Heart right ventricle (tissue), 16 donors: ENCODE measurements around the gene CCDC88A. TPM values are rescaled to one million over a fixed set of nuclear protein-coding genes. Genes with fewer than 3 reads are reported as not detected.
"Not testable (repeated sequence)": the region's sequence is repeated elsewhere in the genome, so short reads cannot be mapped to it uniquely, and the experiment has no call there.

ENCODE experiments used
- ATAC-seq, 8 donors: fragments of 200-7000 bp; cut with Tn5 transposase; one replicate each; pipeline ENCODE4 v1.9.1; 2020; ENCODE audit warnings: mild to moderate bottlenecking in 8 of 8, moderate library complexity in 8 of 8, moderate number of reproducible peaks in 1 of 8
- DNase-seq, 2 donors: peaks; one replicate each; pipeline ENCODE4 v3.0.0-alpha.2; 2020
- H3K27ac ChIP-seq, 10 donors: fragments of 200-600 bp; sonication (generic) in 2 of 10; one replicate each; pipeline versions ENCODE4 v1.5.0 to v1.8.0; 2020 to 2022; ENCODE audit warnings: mild to moderate bottlenecking in 3 of 10
- H3K27me3 ChIP-seq, 7 donors: fragments of 200-600 bp; one replicate each; pipeline ENCODE4 v1.8.0; 2021 to 2022; ENCODE audit warnings: mild to moderate bottlenecking in 2 of 7
- H3K36me3 ChIP-seq, 9 donors: fragments of 200-600 bp; sonication (generic) in 1 of 9; one replicate each; pipeline versions ENCODE4 v1.5.0 to v1.8.0; 2020 to 2022; ENCODE audit warnings: mild to moderate bottlenecking in 2 of 9
- H3K4me1 ChIP-seq, 9 donors: fragments of 200-600 bp; sonication (generic) in 1 of 9; one replicate each; pipeline versions ENCODE4 v1.5.0 to v1.8.0; 2020 to 2022; ENCODE audit warnings: mild to moderate bottlenecking in 4 of 9
- H3K4me3 ChIP-seq, 10 donors: fragments of 200-600 bp; sonication (generic) in 2 of 10; one replicate each; pipeline versions ENCODE4 v1.5.0 to v1.8.0; 2020 to 2022; ENCODE audit warnings: mild to moderate bottlenecking in 7 of 10, moderate library complexity in 2 of 10
- H3K9me3 ChIP-seq, 11 donors: fragments of 200-600 bp in 10 of 11; sonication (generic) in 2 of 11; one replicate each; pipeline versions ENCODE4 v1.5.0 to v1.8.0; 2013 to 2022; ENCODE audit warnings: mild to moderate bottlenecking in 2 of 11, control low read depth in 1 of 11, moderate library complexity in 1 of 11
- WGBS, 2 donors: extraction: QIAGEN DNeasy Blood & Tissue Kit; methylation state at CpG; one replicate each; pipeline ENCODE4 v1.1.7; 2013; ENCODE audit warnings: inconsistent platforms in 1 of 2; 5-methylcytosine and 5-hydroxymethylcytosine counted together
- intact Hi-C, 10 donors: fragments of 100-400 bp; cut with DNase I; formaldehyde crosslinking; loops; one replicate each; pipeline versions ENCODE4 v1.11.1 to v1.14.2; 2022
- polyA plus RNA-seq, 2 donors: library from polyadenylated mRNA; stranded (reverse); fragments of 200-250 nt; gene quantifications; one replicate each; pipeline ENCODE4 v1.2.3, GENCODE V29; 2013
- total RNA-seq, 10 donors: library from RNA; stranded (reverse); fragmentation: NEBNext Ultra II Directional in 3 of 10; extraction: Animal tissue kit (Norgen Biotek cat#: 25700) in 3 of 10; gene quantifications; one replicate each; pipeline versions ENCODE4 v1.2.1 to v1.2.4, GENCODE V29; 2021 to 2023
- TF ChIP-seq, protein P1 (sequence below), 9 donors: fragments of 200-600 bp; sonication (generic) in 2 of 9; IDR thresholded peaks; one replicate each; pipeline versions ENCODE4 v1.5.0 to v1.8.0; 2021 to 2022; ENCODE audit warnings: antibody characterized with exemption in 9 of 9, mild to moderate bottlenecking in 5 of 9, moderate library complexity in 1 of 9
- donor health status: Arrhythmogenic right ventricular cardiomyopathy.
- donor health status: ischemic (EF 13 %, LVEDD 7.1; RV severe dilation, severe dysfunction).
- donor health status: healthy with polysubstance abuse.
- donor health status: DM: no; HTN: yes; CAD: no.
- donor health status: DM: no; HTN: no; CAD: no.
- donor health status: ischemic (EF 25% LVEDD 6.9; RV normal size, moderate dysfunction).
- donor health status: ischemic (EF 25% LVEDD 5.7; RV mildly dilated, moderate dysfunction).
- donor health status: healthy.
- donor health status: DM: yes; HTN: yes; CAD: no.
- donor health status: Ischemic cardiomyopathy.
- donor health status: ischemic (EF 35%, LVEDD 5.7; RV mildly dilated, moderate dysfunction).
- donor health status: nonischemic (EF 11% LVEDD 7.7; RV severe dilation, severe dysfunction).
- donor health status: DM: yes; HTN: yes; CAD: no.
- donor health status: PGD.
- donor health status: ischemic (EF 29% LVEDD 5.4; RV normal size, mild dysfunction).
- donor health status: nonischemic (EF 23%, LVEDD 6.1; RV moderate dilation, normal function).

CCDC88A gene
- total and polyA plus RNA-seq, 12 donors = 7.8 to 45.4 (median 22.6) TPM

DNA sequence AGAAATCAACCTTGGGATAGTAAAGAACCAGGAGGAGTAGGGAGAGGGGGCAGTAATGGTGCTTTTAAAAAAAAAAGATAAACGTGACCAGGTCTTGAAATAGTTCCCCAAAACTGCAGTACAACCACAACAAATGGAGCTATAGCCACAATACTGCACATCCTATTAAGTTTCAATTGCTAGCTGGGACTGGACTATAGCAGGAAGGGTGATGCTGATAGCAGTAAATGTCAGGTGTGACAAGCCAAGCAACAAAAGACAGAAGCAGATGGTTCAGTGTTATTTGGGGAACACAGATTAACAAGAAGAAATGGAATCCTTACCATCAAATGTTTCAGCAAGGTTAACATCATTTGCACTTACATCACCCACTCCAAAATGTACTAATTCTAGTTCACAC is 177.0 kb downstream of the CCDC88A start:
- ATAC-seq = peak in 1 of 8 donors; percentile 61
- H3K36me3 ChIP-seq = peaks cover 0 to 100% (median 57%) of the 10 kb centered on the region in 9 donors
- WGBS, 2 donors = 48 to 70% methylated on average over 1 of the region's 1 CpG

GRCh38 chr2:55241582-55241981 is 178.1 kb downstream of the CCDC88A start:
- H3K4me3 ChIP-seq, ATAC-seq, H3K9me3 ChIP-seq, intact Hi-C loops, DNase-seq, H3K27ac ChIP-seq, H3K27me3 ChIP-seq, H3K4me1 ChIP-seq: not testable (repeated sequence)
- WGBS, 2 donors = 90 to 94% methylated on average over 8 of the region's 8 CpGs
- peaks cover 0 to 100% (median 58%) of the 10 kb centered on the region in 9 donors for H3K36me3 ChIP-seq

More for the DNA sequence above, 177.0 kb downstream of the CCDC88A start:
- H3K9me3 ChIP-seq = no peaks in the 10 kb centered on the region
- H3K4me1 ChIP-seq = peaks cover 0 to 6% (median 0%) of the 10 kb centered on the region in 9 donors
- H3K4me3 ChIP-seq = no peak overlapping the region
- TF ChIP-seq, protein P1, sequence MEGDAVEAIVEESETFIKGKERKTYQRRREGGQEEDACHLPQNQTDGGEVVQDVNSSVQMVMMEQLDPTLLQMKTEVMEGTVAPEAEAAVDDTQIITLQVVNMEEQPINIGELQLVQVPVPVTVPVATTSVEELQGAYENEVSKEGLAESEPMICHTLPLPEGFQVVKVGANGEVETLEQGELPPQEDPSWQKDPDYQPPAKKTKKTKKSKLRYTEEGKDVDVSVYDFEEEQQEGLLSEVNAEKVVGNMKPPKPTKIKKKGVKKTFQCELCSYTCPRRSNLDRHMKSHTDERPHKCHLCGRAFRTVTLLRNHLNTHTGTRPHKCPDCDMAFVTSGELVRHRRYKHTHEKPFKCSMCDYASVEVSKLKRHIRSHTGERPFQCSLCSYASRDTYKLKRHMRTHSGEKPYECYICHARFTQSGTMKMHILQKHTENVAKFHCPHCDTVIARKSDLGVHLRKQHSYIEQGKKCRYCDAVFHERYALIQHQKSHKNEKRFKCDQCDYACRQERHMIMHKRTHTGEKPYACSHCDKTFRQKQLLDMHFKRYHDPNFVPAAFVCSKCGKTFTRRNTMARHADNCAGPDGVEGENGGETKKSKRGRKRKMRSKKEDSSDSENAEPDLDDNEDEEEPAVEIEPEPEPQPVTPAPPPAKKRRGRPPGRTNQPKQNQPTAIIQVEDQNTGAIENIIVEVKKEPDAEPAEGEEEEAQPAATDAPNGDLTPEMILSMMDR (IDR thresholded peaks at IDR 0.05) = no peak
- intact Hi-C loops = no loop called here
- no peak overlapping the region for H3K27ac ChIP-seq
- no peak for DNase-seq
- H3K27me3 ChIP-seq = no peaks in the 10 kb centered on the region

DNA sequence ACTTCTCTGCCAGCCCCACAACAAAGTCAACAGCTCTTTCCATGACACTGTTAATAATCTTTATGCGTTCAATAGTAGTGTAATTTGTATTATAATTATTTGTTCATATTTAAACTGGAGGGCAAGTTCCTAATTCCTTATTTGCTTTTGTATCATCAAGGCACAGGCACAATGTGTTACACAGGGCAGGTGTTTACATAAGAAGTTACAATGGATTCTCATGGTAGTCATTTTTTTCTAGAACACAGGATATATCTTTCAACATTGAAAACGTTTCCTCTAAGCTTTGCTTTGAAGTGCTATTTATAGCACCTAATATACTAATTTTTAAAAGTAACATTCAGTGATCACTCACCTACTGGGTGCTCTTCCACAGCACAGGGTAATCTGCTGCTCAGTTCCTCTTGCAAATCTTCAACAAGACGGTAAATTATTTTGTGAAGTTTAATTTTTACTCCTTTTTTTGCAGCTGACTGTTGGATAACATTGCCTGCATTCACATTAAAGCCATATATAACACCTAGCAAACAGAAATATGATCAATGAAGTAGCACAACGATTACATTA is 179.9 kb downstream of the CCDC88A start:
- no peak for DNase-seq
- peaks cover 0 to 100% (median 72%) of the 10 kb centered on the region in 9 donors for H3K36me3 ChIP-seq
- 74 to 75% methylated on average over 4 of the region's 4 CpGs for WGBS, 2 donors

More for the DNA sequence above, 179.9 kb downstream of the CCDC88A start:
- intact Hi-C loops = loop anchor here in 1 of 10 donors (10.0 kb wide), 1 partner anchor 375 kb away; the partner anchor contains the start of gene PPP4R3B
- Histone ChIP-seq H3K9me3 (no peaks in the 10 kb centered on the region), H3K27me3 (no peaks in the 10 kb centered on the region), H3K4me3 (no peak overlapping the region), H3K4me1 (peaks cover 0 to 9% (median 0%) of the 10 kb centered on the region in 9 donors), H3K27ac (no peak overlapping the region)
- TF ChIP-seq, protein P1 (IDR thresholded peaks at IDR 0.05) = no peak
- ATAC-seq = no peak

Other genes starting within 250 kb of the CCDC88A start
- 1 to 10 TPM; 4.0 to 9.0 (median 6.3) TPM for gene CLHC1, start 187.6 kb downstream of the CCDC88A start, total RNA-seq
- 1 to 10 TPM; 1.7 to 9.7 TPM for gene CLHC1, start 187.6 kb downstream of the CCDC88A start, polyA plus RNA-seq
- gene RPS27A, start 187.2 kb downstream of the CCDC88A start, total RNA-seq = 100 to 1,000 TPM; 365 to 520 (median 408) TPM
- 1,000 to 10,000 TPM in 1 of 2 donors, 100 to 1,000 TPM in 1; 679 to 1,979 TPM for gene RPS27A, start 187.2 kb downstream of the CCDC88A start, polyA plus RNA-seq
- gene MTIF2, start 150.6 kb downstream of the CCDC88A start, total RNA-seq = 10 to 100 TPM; 39.7 to 59.3 (median 50.0) TPM
- 10 to 100 TPM; 26.2 to 26.9 TPM for gene MTIF2, start 150.6 kb downstream of the CCDC88A start, polyA plus RNA-seq
- 10 to 100 TPM; 18.2 to 29.0 (median 20.6) TPM for gene CFAP36, start 99.9 kb upstream of the CCDC88A start, total RNA-seq
- gene CFAP36, start 99.9 kb upstream of the CCDC88A start, polyA plus RNA-seq = 10 to 100 TPM; 29.4 to 43.3 TPM
- 10 to 100 TPM; 21.3 to 29.0 (median 25.2) TPM for gene PPP4R3B, start 197.8 kb upstream of the CCDC88A start, total RNA-seq
- 10 to 100 TPM; 10.9 to 15.4 TPM for gene PPP4R3B, start 197.8 kb upstream of the CCDC88A start, polyA plus RNA-seq